ENCODE data around the gene NEXN.

GRCh38 chr1:77990629-77991204 is 102.3 kb downstream of the NEXN start:
- TF ChIP-seq, protein P1, sequence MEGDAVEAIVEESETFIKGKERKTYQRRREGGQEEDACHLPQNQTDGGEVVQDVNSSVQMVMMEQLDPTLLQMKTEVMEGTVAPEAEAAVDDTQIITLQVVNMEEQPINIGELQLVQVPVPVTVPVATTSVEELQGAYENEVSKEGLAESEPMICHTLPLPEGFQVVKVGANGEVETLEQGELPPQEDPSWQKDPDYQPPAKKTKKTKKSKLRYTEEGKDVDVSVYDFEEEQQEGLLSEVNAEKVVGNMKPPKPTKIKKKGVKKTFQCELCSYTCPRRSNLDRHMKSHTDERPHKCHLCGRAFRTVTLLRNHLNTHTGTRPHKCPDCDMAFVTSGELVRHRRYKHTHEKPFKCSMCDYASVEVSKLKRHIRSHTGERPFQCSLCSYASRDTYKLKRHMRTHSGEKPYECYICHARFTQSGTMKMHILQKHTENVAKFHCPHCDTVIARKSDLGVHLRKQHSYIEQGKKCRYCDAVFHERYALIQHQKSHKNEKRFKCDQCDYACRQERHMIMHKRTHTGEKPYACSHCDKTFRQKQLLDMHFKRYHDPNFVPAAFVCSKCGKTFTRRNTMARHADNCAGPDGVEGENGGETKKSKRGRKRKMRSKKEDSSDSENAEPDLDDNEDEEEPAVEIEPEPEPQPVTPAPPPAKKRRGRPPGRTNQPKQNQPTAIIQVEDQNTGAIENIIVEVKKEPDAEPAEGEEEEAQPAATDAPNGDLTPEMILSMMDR (IDR thresholded peaks at IDR 0.05; ENCODE audit: control extremely low read depth in 1 of 3, insufficient read depth in 1 of 3, low read depth in 1 of 3, low read length in 3 of 3), result no peak
- TF ChIP-seq CEBPB (IDR thresholded peaks at IDR 0.05; ENCODE audit: low read depth, low read length) (no peak), TAF1 (IDR thresholded peaks at IDR 0.05; ENCODE audit: low read depth, low read length) (no peak), SIN3A (conservative IDR thresholded peaks at IDR 0.05 in 1 of 2, IDR thresholded peaks at IDR 0.05 in 1 of 2; ENCODE audit: low read depth in 1 of 2, low read length in 2 of 2) (no peak), EGR1 (IDR thresholded peaks at IDR 0.05; ENCODE audit: borderline replicate concordance, low read depth, low read length) (no peak), POLR2A (IDR thresholded peaks at IDR 0.05; ENCODE audit: control extremely low read depth in 1 of 2, low read depth in 2 of 2, low read length in 2 of 2) (no peak), GABPA (IDR thresholded peaks at IDR 0.05; ENCODE audit: borderline replicate concordance, insufficient read depth, low read length) (no peak), FOSL1 (IDR thresholded peaks at IDR 0.05; ENCODE audit: insufficient read depth, low read depth, low read length) (no peak), EP300 (IDR thresholded peaks at IDR 0.05; ENCODE audit: borderline replicate concordance in 1 of 2, low read depth in 2 of 2, low read length in 2 of 2) (no peak), RAD21 (IDR thresholded peaks at IDR 0.05 in 1 of 2, conservative IDR thresholded peaks at IDR 0.05 in 1 of 2; ENCODE audit: low read depth in 2 of 2, low read length in 2 of 2) (no peak), TEAD4 (IDR thresholded peaks at IDR 0.05; ENCODE audit: low read depth, low read length) (no peak)
- TF ChIP-seq, protein P2, sequence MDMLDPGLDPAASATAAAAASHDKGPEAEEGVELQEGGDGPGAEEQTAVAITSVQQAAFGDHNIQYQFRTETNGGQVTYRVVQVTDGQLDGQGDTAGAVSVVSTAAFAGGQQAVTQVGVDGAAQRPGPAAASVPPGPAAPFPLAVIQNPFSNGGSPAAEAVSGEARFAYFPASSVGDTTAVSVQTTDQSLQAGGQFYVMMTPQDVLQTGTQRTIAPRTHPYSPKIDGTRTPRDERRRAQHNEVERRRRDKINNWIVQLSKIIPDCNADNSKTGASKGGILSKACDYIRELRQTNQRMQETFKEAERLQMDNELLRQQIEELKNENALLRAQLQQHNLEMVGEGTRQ (IDR thresholded peaks at IDR 0.05; ENCODE audit: low read length), result no peak
- TF ChIP-seq, protein P3, sequence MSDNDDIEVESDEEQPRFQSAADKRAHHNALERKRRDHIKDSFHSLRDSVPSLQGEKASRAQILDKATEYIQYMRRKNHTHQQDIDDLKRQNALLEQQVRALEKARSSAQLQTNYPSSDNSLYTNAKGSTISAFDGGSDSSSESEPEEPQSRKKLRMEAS (IDR thresholded peaks at IDR 0.05), result no peak
